SU-DHL-6 (cell line): ENCODE results near the gene FBXO4.

Experiments
- EZH2phosphoT487 ChIP-seq: fragments of 200-600 bp; sonication (generic), shearing (Covaris generic); conservative IDR thresholded peaks from 2 replicates; pipeline ENCODE4 v1.6.1; 2018; ENCODE audit warnings: mild to moderate bottlenecking, antibody characterized with exemption, low read length, moderate library complexity, mixed read lengths
- TF ChIP-seq, protein P1 (sequence below): fragments of 200-600 bp; sonication (generic); IDR thresholded peaks from one replicate; pipeline ENCODE4 v1.5.1; 2017; ENCODE audit warnings: antibody characterized with exemption, mild to moderate bottlenecking, low read length, moderate library complexity; ENCODE audit not compliant: insufficient read depth, poor library complexity, severe bottlenecking

- TF ChIP-seq, protein P1, sequence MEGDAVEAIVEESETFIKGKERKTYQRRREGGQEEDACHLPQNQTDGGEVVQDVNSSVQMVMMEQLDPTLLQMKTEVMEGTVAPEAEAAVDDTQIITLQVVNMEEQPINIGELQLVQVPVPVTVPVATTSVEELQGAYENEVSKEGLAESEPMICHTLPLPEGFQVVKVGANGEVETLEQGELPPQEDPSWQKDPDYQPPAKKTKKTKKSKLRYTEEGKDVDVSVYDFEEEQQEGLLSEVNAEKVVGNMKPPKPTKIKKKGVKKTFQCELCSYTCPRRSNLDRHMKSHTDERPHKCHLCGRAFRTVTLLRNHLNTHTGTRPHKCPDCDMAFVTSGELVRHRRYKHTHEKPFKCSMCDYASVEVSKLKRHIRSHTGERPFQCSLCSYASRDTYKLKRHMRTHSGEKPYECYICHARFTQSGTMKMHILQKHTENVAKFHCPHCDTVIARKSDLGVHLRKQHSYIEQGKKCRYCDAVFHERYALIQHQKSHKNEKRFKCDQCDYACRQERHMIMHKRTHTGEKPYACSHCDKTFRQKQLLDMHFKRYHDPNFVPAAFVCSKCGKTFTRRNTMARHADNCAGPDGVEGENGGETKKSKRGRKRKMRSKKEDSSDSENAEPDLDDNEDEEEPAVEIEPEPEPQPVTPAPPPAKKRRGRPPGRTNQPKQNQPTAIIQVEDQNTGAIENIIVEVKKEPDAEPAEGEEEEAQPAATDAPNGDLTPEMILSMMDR: no peak
- no peak for TF ChIP-seq EZH2phosphoT487
These were observed 39.8 kb upstream of the FBXO4 start for GRCh38 chr5:41885286-41885685.
